Cerebellar nuclear complex (tissue), 1 donor: Measurements from ENCODE around the gene DUS1L.
A peak's percentile ranks its signal among the peaks of the same experiment; 100 is the strongest.
"Not testable (repeated sequence)": the region's sequence is repeated elsewhere in the genome, so short reads cannot be mapped to it uniquely, and the experiment has no call there.

Experiments used
- DNase-seq, 2 experiments: peaks; one replicate each; lab custom pipeline; 2025; lab: John Stamatoyannopoulos, UW

DUS1L gene

DNA sequence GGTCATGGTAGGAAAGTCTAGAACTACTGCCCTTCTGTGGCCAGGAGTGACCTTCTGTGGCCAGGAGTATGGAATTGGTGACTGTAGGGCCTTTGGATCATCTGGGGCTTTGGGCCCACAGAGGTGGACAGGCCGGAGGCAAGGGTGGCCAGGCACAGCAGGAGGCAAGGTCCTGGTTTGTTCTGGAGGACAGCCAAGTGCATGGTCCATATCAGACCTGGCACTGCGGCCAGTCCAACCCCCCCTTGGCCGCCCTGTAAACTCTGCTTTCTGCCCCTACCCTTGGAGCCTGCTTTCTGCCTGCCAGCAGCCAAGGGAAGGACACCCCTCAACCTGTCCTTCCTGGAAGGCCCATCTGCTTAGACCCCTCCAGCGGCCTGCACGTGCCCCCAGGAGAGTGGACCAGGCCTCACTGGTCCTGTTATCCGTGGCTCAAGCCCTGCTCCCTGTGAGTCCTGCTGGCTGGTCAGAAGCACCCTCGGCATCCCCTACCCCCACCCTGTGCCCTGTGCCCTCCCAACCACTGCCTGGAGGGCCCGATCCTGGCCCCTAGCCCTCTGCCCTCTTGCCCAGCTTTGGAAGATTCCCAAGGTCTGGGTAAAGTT, 25.8 kb downstream of the DUS1L start:
- DNase-seq: no peak

- not testable (repeated sequence) for DNase-seq
These were observed 26.7 kb downstream of the DUS1L start for GRCh38 chr17:82038796-82039409.

GRCh38 chr17:82037889-82038195, 27.8 kb downstream of the DUS1L start:
- no peak for DNase-seq

GRCh38 chr17:82037092-82037888, 28.3 kb downstream of the DUS1L start, which contains the start of gene DCXR:
Gene DCXR (minus strand): TSS chr17:82037697. CDS start chr17:82037682, 15 bp downstream.
- DNase-seq: peak; percentile 67 to 88

DNA sequence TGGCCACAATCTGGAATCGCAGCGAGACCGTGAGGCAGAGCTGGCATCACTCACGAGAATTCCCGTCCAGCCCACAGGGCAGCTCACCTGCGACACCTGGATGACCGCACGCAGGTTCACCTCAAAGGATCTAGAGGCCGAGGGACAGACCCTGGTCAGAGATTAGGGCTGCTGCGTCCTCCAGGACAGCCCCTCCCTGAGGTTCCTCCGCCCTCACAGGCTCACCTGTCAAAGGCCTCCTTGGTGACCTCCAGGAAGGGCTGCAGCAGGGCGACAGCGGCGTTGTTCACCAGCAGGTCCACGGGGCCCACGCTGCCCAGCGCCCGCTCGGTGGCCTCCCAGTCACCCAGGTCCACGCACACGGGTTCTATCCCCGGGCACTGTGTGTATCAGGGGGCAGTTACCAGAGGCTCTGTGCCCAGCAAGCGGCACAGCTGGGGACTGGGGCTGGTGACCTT, 28.9 kb downstream of the DUS1L start:
- no peak for DNase-seq

GRCh38 chr17:82035956-82036633, 29.5 kb downstream of the DUS1L start:
- no peak for DNase-seq

- DNase-seq: no peak
These were observed 30.1 kb downstream of the DUS1L start for GRCh38 chr17:82035488-82035887.

DNA sequence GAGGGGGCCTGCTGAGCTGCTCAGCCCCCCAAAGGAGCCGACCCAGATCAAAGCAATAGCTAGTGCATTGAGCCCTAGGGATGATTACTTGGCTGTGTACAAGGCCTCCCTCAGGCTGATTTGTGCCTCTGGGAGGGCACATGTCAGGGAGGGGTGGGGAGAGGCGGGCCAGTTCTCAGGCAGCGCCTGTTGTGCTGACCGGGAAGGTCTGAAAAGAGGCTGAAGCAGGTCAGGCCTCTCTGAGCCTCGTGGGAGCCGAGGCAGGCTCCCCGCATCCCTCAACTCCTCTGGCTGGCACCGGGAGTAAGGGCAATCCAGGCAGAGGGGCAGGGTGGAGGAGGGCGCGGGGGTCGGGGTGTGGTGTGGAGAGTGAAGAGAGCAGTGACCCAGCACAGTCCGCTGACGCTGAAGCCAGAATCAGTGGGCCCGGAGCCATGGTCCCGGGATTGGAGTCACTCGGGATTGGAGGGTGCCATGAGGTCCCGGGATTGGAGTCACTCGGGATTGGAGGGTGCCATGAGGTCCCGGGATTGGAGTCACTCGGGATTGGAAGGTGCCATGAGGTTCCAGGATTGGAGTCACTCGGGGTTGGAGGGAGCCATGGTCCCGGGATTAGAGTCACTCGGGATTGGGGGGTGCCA, 31.1 kb downstream of the DUS1L start:
- DNase-seq: no peak

DNA sequence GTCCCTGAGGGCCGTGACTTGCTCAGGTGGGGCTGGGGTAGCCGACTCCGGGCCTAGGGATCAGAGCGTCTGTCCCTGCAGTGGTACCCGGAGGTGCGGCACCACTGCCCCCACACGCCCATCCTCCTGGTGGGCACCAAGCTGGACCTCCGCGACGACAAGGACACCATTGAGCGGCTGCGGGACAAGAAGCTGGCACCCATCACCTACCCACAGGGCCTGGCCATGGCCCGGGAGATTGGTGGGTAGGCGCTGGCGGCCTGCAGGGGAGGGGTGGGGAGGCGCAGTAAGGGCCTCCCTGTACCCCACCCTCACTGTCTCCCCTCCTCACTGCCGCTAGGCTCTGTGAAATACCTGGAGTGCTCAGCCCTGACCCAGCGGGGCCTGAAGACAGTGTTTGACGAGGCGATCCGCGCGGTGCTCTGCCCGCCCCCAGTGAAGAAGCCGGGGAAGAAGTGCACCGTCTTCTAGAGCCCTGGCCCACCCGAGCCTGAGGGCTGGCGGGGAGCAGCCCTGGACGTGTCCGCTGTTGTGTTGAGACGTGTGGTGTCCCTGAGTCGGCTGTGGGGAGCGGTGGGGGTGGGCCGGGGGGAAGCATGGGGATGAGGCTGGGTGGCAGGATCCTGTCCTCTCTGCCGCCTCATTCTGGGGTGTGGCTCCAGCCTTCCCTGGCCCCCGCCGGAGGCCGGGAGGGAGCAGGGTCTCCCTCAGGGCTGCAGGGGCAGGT, 32.1 kb downstream of the DUS1L start:
- no peak for DNase-seq

- no peak for DNase-seq
These were observed 33.5 kb downstream of the DUS1L start for GRCh38 chr17:82031885-82032627.

DNA sequence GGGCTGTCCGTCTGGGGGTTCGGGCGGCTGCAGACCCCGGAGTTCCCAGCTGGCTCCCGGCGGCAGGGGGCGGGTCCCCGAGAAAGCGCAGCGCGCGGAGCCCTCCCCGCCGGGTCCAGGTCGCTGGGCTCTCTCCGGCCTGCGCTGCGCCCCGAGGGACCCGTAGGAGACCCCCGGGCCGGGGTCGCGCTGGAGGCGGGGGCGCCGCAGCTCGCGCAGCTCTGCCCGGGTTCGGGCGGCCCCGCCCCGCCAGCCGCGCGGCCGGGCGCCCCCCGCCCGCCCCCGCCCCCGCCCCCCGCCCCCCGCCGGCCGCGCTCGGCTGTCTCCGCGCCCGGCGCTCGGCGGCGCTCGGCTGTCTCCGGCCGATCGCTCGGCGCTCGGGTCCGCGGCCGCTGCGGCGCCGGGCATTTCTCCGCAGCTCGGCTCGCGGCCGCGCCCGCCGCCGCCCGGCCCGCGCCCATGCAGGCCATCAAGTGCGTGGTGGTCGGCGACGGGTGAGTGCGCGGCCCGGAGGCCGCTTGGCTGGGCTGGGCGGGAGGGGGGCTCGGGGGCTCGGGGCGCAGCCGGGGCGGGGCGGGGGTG, 34.2 kb downstream of the DUS1L start, which contains the start of gene RAC3:
TSS of gene RAC3 (plus strand) at position 376 of the 582 bp plus-strand sequence. CDS start at position 460, 84 bp downstream.
- DNase-seq: no peak

GRCh38 chr17:82030470-82031302, 34.9 kb downstream of the DUS1L start:
- peak in 1 of 2 experiments; percentile 77 for DNase-seq

DNA sequence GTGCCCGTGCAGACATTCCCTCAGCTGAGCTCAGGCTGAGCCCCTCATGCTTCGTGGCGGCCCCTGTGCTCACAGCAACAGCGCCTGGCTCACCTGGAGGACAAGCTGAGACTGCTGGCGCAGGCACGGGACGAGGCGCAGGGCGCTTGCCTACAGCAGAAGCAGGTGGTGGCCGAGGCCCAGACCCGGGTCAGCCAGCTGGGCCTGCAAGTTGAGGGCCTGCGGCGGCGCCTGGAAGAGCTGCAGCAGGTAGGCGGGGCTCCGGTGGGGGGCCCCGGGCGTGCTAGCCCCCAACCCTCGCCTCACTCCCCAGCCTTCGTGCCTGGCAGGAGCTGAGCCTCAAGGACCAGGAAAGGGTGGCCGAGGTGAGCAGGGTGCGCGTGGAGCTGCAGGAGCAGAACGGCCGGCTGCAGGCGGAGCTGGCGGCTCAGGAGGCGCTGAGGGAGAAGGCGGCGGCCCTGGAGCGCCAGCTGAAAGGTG, 35.6 kb downstream of the DUS1L start:
- no peak for DNase-seq

GRCh38 chr17:82029391-82029790, 36.2 kb downstream of the DUS1L start:
- peak; percentile 22 to 36 for DNase-seq

DNA sequence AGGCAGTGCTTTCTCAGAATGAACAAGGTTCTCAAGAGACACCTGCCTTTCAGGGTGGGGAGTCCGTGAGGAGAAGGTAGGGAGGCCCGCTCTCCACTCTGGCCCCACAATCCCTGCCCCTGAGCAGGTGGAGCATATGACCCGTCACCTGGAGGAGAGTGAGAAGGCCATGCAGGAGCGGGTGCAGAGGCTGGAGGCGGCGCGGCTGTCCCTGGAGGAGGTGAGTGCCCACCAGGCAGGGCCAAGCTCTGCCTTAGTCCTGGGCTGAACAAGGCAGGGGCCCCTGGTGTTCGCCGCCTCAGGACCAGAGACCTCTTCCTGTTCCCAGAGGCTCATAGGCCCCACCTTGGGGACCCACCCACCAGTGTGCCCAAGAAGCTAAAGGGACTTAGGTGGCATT, 36.6 kb downstream of the DUS1L start:
- no peak for DNase-seq

GRCh38 chr17:82028246-82028645, 37.4 kb downstream of the DUS1L start:
- DNase-seq: no peak

GRCh38 chr17:82025401-82026107, 40.0 kb downstream of the DUS1L start:
- no peak for DNase-seq

- DNase-seq: no peak
These were observed 40.7 kb downstream of the DUS1L start for GRCh38 chr17:82024859-82025258.
